IMR-90 (cell line): ENCODE data around the gene ESYT1. TPM values are rescaled to one million over a fixed set of nuclear protein-coding genes. Genes with fewer than 3 reads are reported as not detected.
A peak's percentile ranks its signal among the peaks of the same experiment; 100 is the strongest.

Experiments
- ATAC-seq: fragments of 200-7000 bp; cut with Tn5 transposase; 2 replicates; pipeline ENCODE4 v1.9.1; 2020; ENCODE audit warnings: low read depth, mild to moderate bottlenecking, moderate library complexity
- BruUV-seq: library from RNA; stranded (reverse); fragments of 400-500 nt; replicated peaks from 2 replicates; lab custom pipeline; 2021; lab: Mats Ljungman, UMichigan
- CTCF ChIA-PET: fragments of 300-600 bp; formaldehyde crosslinking; extraction: SDS; loops from one replicate; lab custom pipeline; 2021; ENCODE audit warnings: antibody characterized with exemption; lab: Yijun Ruan, JAX
- POLR2A ChIA-PET: fragments of 300-600 bp; sonication (Branson Sonifier 250); formaldehyde crosslinking; loops from one replicate; lab custom pipeline; 2022; ENCODE audit warnings: antibody characterized with exemption; ENCODE audit not compliant: unreplicated experiment; lab: Charles Lee
- DNase-seq: peaks from one replicate; pipeline ENCODE4 v3.0.0; 2013
- H2AFZ ChIP-seq: replicated peaks from 2 replicates; pipeline ENCODE3; 2013; ENCODE audit warnings: low read length, mild to moderate bottlenecking; ENCODE audit not compliant: poor library complexity
- H2AK5ac ChIP-seq: 2 replicates; pipeline ENCODE4 v1.6.1; 2013; ENCODE audit warnings: low read depth, low read length, inconsistent platforms
- H2AK9ac ChIP-seq: replicated peaks from 2 replicates; pipeline ENCODE3; 2013; ENCODE audit warnings: mild to moderate bottlenecking, low read depth, low read length, moderate library complexity; ENCODE audit not compliant: poor library complexity
- H2BK120ac ChIP-seq: 2 replicates; pipeline ENCODE4 v1.6.1; 2013; ENCODE audit warnings: low read depth, low read length, inconsistent platforms
- H2BK15ac ChIP-seq: 3 replicates; pipeline ENCODE4 v1.6.1; 2013; ENCODE audit warnings: low read depth, low read length, inconsistent platforms
- H2BK20ac ChIP-seq: 2 replicates; pipeline ENCODE4 v1.6.1; 2013; ENCODE audit warnings: low read depth, mild to moderate bottlenecking, inconsistent platforms, low read length, moderate library complexity
- H2BK5ac ChIP-seq: 2 replicates; pipeline ENCODE4 v1.6.1; 2013; ENCODE audit warnings: mild to moderate bottlenecking, low read depth, low read length, inconsistent platforms; ENCODE audit not compliant: poor library complexity, severe bottlenecking
- H3K14ac ChIP-seq: replicated peaks from 2 replicates; pipeline ENCODE4 v1.6.1; 2013; ENCODE audit warnings: low read depth, low read length, inconsistent platforms
- H3K18ac ChIP-seq: 2 replicates; pipeline ENCODE4 v1.6.1; 2013; ENCODE audit warnings: low read depth, low read length, control low read depth
- H3K23ac ChIP-seq: 2 replicates; pipeline ENCODE4 v1.6.1; 2013; ENCODE audit warnings: low read depth, low read length, inconsistent platforms
- H3K27ac ChIP-seq: 2 replicates; pipeline ENCODE4 v1.5.1; 2013; ENCODE audit warnings: mild to moderate bottlenecking, control low read depth, low read length; ENCODE audit not compliant: insufficient read depth
- H3K27me3 ChIP-seq: 2 replicates; pipeline ENCODE4 v1.6.1; 2013; ENCODE audit warnings: low read length; ENCODE audit not compliant: control insufficient read depth, insufficient read depth
- H3K36me3 ChIP-seq: 2 replicates; pipeline ENCODE4 v1.6.1; 2013; ENCODE audit warnings: low read length, mixed read lengths; ENCODE audit not compliant: control insufficient read depth, insufficient read depth
- H3K4ac ChIP-seq: 2 replicates; pipeline ENCODE4 v1.6.1; 2013; ENCODE audit warnings: low read depth, low read length, inconsistent platforms
- H3K4me1 ChIP-seq: 2 replicates; pipeline ENCODE4 v1.6.1; 2013; ENCODE audit warnings: low read length, mixed read lengths; ENCODE audit not compliant: control insufficient read depth, insufficient read depth
- H3K4me2 ChIP-seq: 2 replicates; pipeline ENCODE4 v1.6.1; 2013; ENCODE audit warnings: low read depth, mild to moderate bottlenecking, control low read depth, low read length, moderate library complexity
- H3K4me3 ChIP-seq: 2 replicates; pipeline ENCODE4 v1.5.1; 2013; ENCODE audit warnings: low read depth, mild to moderate bottlenecking, control low read depth, low read length, moderate library complexity; ENCODE audit not compliant: insufficient read depth
- H3K56ac ChIP-seq: 2 replicates; pipeline ENCODE4 v1.6.1; 2013; ENCODE audit warnings: low read length, inconsistent platforms; ENCODE audit not compliant: insufficient read depth; ENCODE audit errors: extremely low read depth
- H3K79me1 ChIP-seq, 2 experiments: 2 replicates each; pipeline ENCODE4 v1.6.1; 2013; ENCODE audit warnings: low read length in 2 of 2, inconsistent platforms in 1 of 2, low read depth in 1 of 2
- H3K9ac ChIP-seq: 2 replicates; pipeline ENCODE4 v1.6.1; 2013; ENCODE audit warnings: low read depth, low read length, control low read depth
- H3K9me1 ChIP-seq: 2 replicates; pipeline ENCODE4 v1.6.1; 2013; ENCODE audit warnings: low read length, inconsistent platforms; ENCODE audit not compliant: insufficient read depth
- H3K9me3 ChIP-seq: 2 replicates; pipeline ENCODE4 v1.6.1; 2013; ENCODE audit warnings: low read length; ENCODE audit not compliant: control insufficient read depth, insufficient read depth
- H4K20me1 ChIP-seq: 2 replicates; pipeline ENCODE4 v1.6.1; 2013; ENCODE audit warnings: low read length, inconsistent platforms; ENCODE audit not compliant: insufficient read depth
- H4K5ac ChIP-seq: 2 replicates; pipeline ENCODE4 v1.6.1; 2013; ENCODE audit warnings: mild to moderate bottlenecking, low read depth, low read length, control low read depth
- H4K8ac ChIP-seq, 2 experiments: 2 replicates each; pipeline ENCODE4 v1.6.1; 2013; ENCODE audit warnings: low read depth in 2 of 2, low read length in 2 of 2, control low read depth in 1 of 2, inconsistent platforms in 1 of 2
- H4K91ac ChIP-seq: 2 replicates; pipeline ENCODE4 v1.6.1; 2013; ENCODE audit warnings: low read depth, low read length, inconsistent platforms; ENCODE audit not compliant: insufficient read depth
- CEBPB ChIP-seq: IDR thresholded peaks from 2 replicates; pipeline ENCODE4 v1.6.1; 2012; ENCODE audit warnings: low read depth, low read length, improper control_type of control experiment
- CHD1 ChIP-seq: IDR thresholded peaks from 2 replicates; pipeline ENCODE4 v1.6.1; 2012; ENCODE audit warnings: low read depth, low read length, improper control_type of control experiment
- FOS ChIP-seq: fragments of 150-350 bp; IDR thresholded peaks from 2 replicates; pipeline ENCODE4 v1.6.1; 2016; ENCODE audit warnings: low read depth, low read length
- MAFK ChIP-seq: IDR thresholded peaks from 2 replicates; pipeline ENCODE4 v1.6.1; 2012; ENCODE audit warnings: low read depth, low read length, improper control_type of control experiment
- MAZ ChIP-seq: IDR thresholded peaks from 2 replicates; pipeline ENCODE4 v1.6.1; 2012; ENCODE audit warnings: low read depth, mild to moderate bottlenecking, low read length, improper control_type of control experiment, moderate library complexity, borderline replicate concordance
- MXI1 ChIP-seq: IDR thresholded peaks from 2 replicates; pipeline ENCODE4 v1.6.1; 2012; ENCODE audit warnings: low read depth, mild to moderate bottlenecking, low read length, moderate library complexity, borderline replicate concordance
- NFE2L2 ChIP-seq: fragments of 150-350 bp; IDR thresholded peaks from 2 replicates; pipeline ENCODE4 v1.6.1; 2016; ENCODE audit warnings: low read depth, mild to moderate bottlenecking, low read length
- POLR2A ChIP-seq: IDR thresholded peaks from 2 replicates; pipeline ENCODE4 v1.6.1; 2012; ENCODE audit warnings: mild to moderate bottlenecking, low read depth, low read length
- RAD21 ChIP-seq: IDR thresholded peaks from 2 replicates; pipeline ENCODE4 v1.6.1; 2012; ENCODE audit warnings: low read length, improper control_type of control experiment
- RCOR1 ChIP-seq: IDR thresholded peaks from 2 replicates; pipeline ENCODE4 v1.6.1; 2012; ENCODE audit warnings: mild to moderate bottlenecking, low read length, improper control_type of control experiment; ENCODE audit not compliant: insufficient replicate concordance
- RFX5 ChIP-seq: IDR thresholded peaks from 2 replicates; pipeline ENCODE4 v1.8.0; 2012; ENCODE audit warnings: low read depth, mild to moderate bottlenecking, low read length, moderate library complexity
- SMC3 ChIP-seq: fragments of 150-350 bp; IDR thresholded peaks from 2 replicates; pipeline ENCODE4 v1.6.1; 2016; ENCODE audit warnings: low read depth, mild to moderate bottlenecking, antibody characterized with exemption, low read length, moderate library complexity
- WGBS, 2 experiments: methylation state at CpG; one replicate each; pipeline versions ENCODE4 v1.1.5 to v1.1.7; 2013; ENCODE audit warnings: missing lambda C conversion rate in 2 of 2; ENCODE audit not compliant: insufficient read length in 1 of 2; ENCODE audit errors: extremely low coverage in 2 of 2; 5-methylcytosine and 5-hydroxymethylcytosine counted together
- dilution Hi-C: fragments of 300-500 bp; cut with HindIII; formaldehyde crosslinking; loops from one replicate; pipeline ENCODE4 v1.14.3; 2018; ENCODE audit warnings: low sequenced_read_pairs; ENCODE audit not compliant: unreplicated experiment
- in situ Hi-C: fragments of 300-500 bp; cut with MboI; formaldehyde crosslinking; loops from 3 replicates; pipeline ENCODE4 v1.14.3; 2019; ENCODE audit warnings: low sequenced_read_pairs, inconsistent platforms, mixed read lengths
- intact Hi-C: fragments of 100-400 bp; cut with micrococcal nuclease; formaldehyde crosslinking; loops from 2 replicates; pipeline ENCODE4 v1.10.0; 2022
- polyA plus RNA-seq, 3 experiments: library from polyadenylated mRNA; depleted of rRNA; stranded (reverse); fragments of >200 nt; gene quantifications; 2 replicates each; pipeline ENCODE4 v1.2.3, GENCODE V29; 2012; ENCODE audit warnings: low replicate concordance in 1 of 3
- total RNA-seq: library from RNA; depleted of rRNA; stranded (reverse); fragments of >200 nt; gene quantifications from 2 replicates; pipeline ENCODE4 v1.2.3, GENCODE V29; 2012
- TF ChIP-seq, protein P1 (sequence below): fragments of 150-350 bp; IDR thresholded peaks from 2 replicates; pipeline ENCODE4 v1.6.1; 2016; ENCODE audit warnings: low read depth, mild to moderate bottlenecking, low read length, moderate library complexity, borderline replicate concordance
- TF ChIP-seq, protein P2 (sequence below): conservative IDR thresholded peaks from 2 replicates; pipeline ENCODE4 v1.5.1; 2012; ENCODE audit warnings: mild to moderate bottlenecking, low read depth, low read length, improper control_type of control experiment

Gene ESYT1
- total and polyA plus RNA-seq, 2 of the 4 experiments (the other 2 are of a cell fraction), result 150 to 153 TPM

DNA sequence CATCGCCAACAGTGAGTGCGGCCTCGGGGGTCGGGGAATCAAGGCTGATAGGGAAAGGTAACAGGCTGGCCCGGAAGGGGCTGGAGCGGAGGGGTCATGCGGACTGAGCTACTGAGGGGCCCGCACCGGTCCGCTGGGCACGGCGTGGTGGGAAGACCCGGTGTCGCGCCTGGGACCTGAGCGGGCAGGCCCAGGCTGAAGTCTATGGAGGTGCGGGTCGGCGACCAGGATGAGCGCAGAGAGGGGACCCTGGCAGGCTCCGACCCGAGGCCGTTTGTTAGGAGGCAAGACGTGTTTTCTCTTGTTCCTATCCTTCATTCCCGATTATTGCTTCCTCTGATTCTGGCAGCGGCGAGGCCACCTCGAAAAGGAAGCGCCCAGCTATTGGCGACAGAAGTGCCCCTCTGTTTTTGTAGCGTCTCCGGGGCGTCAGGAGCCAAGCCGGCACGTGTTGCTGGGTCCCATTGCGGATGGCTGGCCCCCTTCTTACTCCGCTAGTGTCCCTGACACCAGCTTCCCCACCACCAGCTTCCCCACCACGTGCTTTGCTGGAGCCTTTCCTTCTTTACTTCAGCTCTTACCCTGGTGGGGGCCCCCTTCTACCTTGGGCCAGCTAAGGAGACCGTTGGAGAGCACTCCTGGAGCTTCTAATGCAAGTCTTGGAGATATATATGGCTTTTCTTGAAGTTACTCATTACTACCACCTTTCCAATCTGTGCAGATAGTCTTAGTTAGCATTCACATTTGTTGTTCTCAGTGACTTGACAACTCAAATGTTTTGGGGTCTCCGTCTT, 23.1 kb upstream of the ESYT1 start:
- POLR2A ChIA-PET, result interaction anchor here (1.0 to 1.6 kb wide), 2 partner anchors 12 to 18 kb away, joined by 4 to 14 read pairs; partner anchors contain the start of gene RPL41
- H2BK120ac ChIP-seq, result peak overlapping the region; percentile 8; the same call in 1 of the 2 replicates
- no peak for TF ChIP-seq RFX5
- no peak for TF ChIP-seq POLR2A
- TF ChIP-seq CHD1, result no peak
- TF ChIP-seq, protein P1, sequence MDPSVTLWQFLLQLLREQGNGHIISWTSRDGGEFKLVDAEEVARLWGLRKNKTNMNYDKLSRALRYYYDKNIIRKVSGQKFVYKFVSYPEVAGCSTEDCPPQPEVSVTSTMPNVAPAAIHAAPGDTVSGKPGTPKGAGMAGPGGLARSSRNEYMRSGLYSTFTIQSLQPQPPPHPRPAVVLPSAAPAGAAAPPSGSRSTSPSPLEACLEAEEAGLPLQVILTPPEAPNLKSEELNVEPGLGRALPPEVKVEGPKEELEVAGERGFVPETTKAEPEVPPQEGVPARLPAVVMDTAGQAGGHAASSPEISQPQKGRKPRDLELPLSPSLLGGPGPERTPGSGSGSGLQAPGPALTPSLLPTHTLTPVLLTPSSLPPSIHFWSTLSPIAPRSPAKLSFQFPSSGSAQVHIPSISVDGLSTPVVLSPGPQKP, result no peak
- peak; percentile 1; the same call in 1 of the 2 replicates for TF ChIP-seq RAD21
- no peak for TF ChIP-seq MAZ
- TF ChIP-seq FOS, result no peak
- TF ChIP-seq, protein P2, sequence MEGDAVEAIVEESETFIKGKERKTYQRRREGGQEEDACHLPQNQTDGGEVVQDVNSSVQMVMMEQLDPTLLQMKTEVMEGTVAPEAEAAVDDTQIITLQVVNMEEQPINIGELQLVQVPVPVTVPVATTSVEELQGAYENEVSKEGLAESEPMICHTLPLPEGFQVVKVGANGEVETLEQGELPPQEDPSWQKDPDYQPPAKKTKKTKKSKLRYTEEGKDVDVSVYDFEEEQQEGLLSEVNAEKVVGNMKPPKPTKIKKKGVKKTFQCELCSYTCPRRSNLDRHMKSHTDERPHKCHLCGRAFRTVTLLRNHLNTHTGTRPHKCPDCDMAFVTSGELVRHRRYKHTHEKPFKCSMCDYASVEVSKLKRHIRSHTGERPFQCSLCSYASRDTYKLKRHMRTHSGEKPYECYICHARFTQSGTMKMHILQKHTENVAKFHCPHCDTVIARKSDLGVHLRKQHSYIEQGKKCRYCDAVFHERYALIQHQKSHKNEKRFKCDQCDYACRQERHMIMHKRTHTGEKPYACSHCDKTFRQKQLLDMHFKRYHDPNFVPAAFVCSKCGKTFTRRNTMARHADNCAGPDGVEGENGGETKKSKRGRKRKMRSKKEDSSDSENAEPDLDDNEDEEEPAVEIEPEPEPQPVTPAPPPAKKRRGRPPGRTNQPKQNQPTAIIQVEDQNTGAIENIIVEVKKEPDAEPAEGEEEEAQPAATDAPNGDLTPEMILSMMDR, result peak; percentile 8; the same call in 1 of the 2 replicates
- no peak for TF ChIP-seq CEBPB
- TF ChIP-seq MXI1, result peak; percentile 90
- no peak for TF ChIP-seq NFE2L2
- TF ChIP-seq SMC3, result no peak; the same call in 1 of the 2 replicates
- no peak for TF ChIP-seq RCOR1
- no peak for TF ChIP-seq MAFK

More for the DNA sequence above, 23.1 kb upstream of the ESYT1 start:
- CTCF ChIA-PET, result interaction anchor here (0.6 to 1.7 kb wide), 4 partner anchors 16 to 58 kb away, joined by 3 to 5 read pairs (median 3); no protein-coding TSS in a partner anchor
- Histone ChIP-seq H3K9me1 (0 out of 2 replicates have a peak, but pooled peaks cover 2% of the 10 kb centered on the region), H2BK20ac (no peak overlapping the region), H3K79me1 (peaks cover 15 to 24% of the 10 kb centered on the region in 2 experiments; a peak in 3 of 4 replicates), H3K9ac (peak overlapping the region; percentile 97), H4K91ac (peak overlapping the region; percentile 85; the same call in 1 of the 2 replicates), H3K18ac (no peak overlapping the region; the same call in 1 of the 2 replicates), H3K27ac (peak overlapping the region; percentile 94), H2AK9ac (peak overlapping the region; percentile 68), H4K20me1 (peaks cover 12% of the 10 kb centered on the region), H3K14ac (peak overlapping the region; percentile 86), H3K4me2 (peak overlapping the region; percentile 90), H4K5ac (peak overlapping the region; percentile 70), H2BK15ac (no peak overlapping the region), H3K4me3 (peak overlapping the region; percentile 88), H2AFZ (peak overlapping the region; percentile 95), H3K23ac (peak overlapping the region; percentile 91), H3K4ac (peak overlapping the region; percentile 89), H3K9me3 (no peaks in the 10 kb centered on the region), H3K27me3 (no peaks in the 10 kb centered on the region), H3K4me1 (peaks cover 5% of the 10 kb centered on the region; the same call in 1 of the 2 replicates), H4K8ac (peak overlapping the region; percentile 85; a peak in 3 of 4 replicates), H2BK5ac (peak overlapping the region; percentile 78), H3K56ac (peak overlapping the region; percentile 63), H2AK5ac (peak overlapping the region; percentile 85), H3K36me3 (peaks cover 21% of the 10 kb centered on the region)
- ATAC-seq, result peak; percentile 24
- in situ Hi-C loops (no loop called here), intact Hi-C loops (loop anchor here (1.0 to 10.0 kb wide), 5 partner anchors 26 to 367 kb away; partner anchors contain the start of genes ORMDL2, SARNP and SUOX), dilution Hi-C loops (no loop called here)
- BruUV-seq, result no TSS peak
- DNase-seq, result no peak
- WGBS, 2 experiments, result 0% methylated on average over 30 of the region's 40 CpGs; no CpG with 5 or more reads in 1 of the 2 experiments
